HepG2 (cell line): ENCODE measurements around the gene P2RY2.

Experiments used
- ATF3 ChIP-seq: sonication (generic); formaldehyde crosslinking; IDR thresholded peaks from 2 replicates; pipeline ENCODE4 v1.4.0; 2020; ENCODE audit warnings: missing genetic modification reagents
- CEBPB ChIP-seq: IDR thresholded peaks from 2 replicates; pipeline ENCODE4 v1.6.1; 2011; ENCODE audit warnings: low read depth, low read length, improper control_type of control experiment, borderline replicate concordance
- NONO ChIP-seq, 2 experiments: fragments of 450-650 bp in 1 of 2; sonication (generic) in 1 of 2; formaldehyde crosslinking in 1 of 2; IDR thresholded peaks in 1 of 2; conservative IDR thresholded peaks in 1 of 2; 2 replicates each; pipeline versions ENCODE4 v1.6.1 to v1.8.0; 2017 to 2022; ENCODE audit warnings: mild to moderate bottlenecking in 1 of 2, missing genetic modification reagents in 1 of 2, moderate library complexity in 1 of 2
- TF ChIP-seq, protein P1 (sequence below): sonication (generic); formaldehyde crosslinking; IDR thresholded peaks from 2 replicates; pipeline ENCODE4 v1.8.1; 2022; ENCODE audit warnings: low read depth, mild to moderate bottlenecking, missing genetic modification reagents

DNA sequence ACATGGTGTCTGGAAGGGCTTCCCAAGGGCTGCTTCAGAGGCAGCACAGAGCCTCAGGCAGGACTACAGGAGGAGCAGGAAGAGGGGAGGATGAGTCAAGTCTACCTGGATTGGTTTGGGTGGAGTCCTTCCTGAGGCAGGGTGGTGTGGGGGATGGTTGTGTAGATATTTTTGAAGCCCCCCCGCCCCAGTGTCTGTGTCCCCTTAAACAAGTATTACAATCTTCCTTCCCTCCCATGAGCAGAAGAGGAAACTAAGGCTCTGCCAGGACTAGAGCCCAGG, 41.3 kb upstream of the P2RY2 start:
- TF ChIP-seq ATF3 (CRISPR knock-in tag): no peak
- TF ChIP-seq CEBPB: no peak
- TF ChIP-seq, protein P1, sequence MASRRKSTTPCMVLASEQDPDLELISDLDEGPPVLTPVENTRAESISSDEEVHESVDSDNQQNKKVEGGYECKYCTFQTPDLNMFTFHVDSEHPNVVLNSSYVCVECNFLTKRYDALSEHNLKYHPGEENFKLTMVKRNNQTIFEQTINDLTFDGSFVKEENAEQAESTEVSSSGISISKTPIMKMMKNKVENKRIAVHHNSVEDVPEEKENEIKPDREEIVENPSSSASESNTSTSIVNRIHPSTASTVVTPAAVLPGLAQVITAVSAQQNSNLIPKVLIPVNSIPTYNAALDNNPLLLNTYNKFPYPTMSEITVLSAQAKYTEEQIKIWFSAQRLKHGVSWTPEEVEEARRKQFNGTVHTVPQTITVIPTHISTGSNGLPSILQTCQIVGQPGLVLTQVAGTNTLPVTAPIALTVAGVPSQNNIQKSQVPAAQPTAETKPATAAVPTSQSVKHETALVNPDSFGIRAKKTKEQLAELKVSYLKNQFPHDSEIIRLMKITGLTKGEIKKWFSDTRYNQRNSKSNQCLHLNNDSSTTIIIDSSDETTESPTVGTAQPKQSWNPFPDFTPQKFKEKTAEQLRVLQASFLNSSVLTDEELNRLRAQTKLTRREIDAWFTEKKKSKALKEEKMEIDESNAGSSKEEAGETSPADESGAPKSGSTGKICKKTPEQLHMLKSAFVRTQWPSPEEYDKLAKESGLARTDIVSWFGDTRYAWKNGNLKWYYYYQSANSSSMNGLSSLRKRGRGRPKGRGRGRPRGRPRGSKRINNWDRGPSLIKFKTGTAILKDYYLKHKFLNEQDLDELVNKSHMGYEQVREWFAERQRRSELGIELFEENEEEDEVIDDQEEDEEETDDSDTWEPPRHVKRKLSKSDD: no peak
- no peak for TF ChIP-seq NONO (IDR thresholded peaks at IDR 0.05)
- no peak for TF ChIP-seq NONO (CRISPR knock-in tag; conservative IDR thresholded peaks at IDR 0.05)
